HG03571 (cell line): ENCODE results near the gene CEACAM1.
"Not testable (repeated sequence)": the region's sequence is repeated elsewhere in the genome, so short reads cannot be mapped to it uniquely, and the experiment has no call there.

Source experiments
- ATAC-seq: cut with Tn5 transposase; IDR thresholded peaks from one replicate; pipeline ENCODE4 v1.9.1; 2021; ENCODE audit not compliant: unreplicated experiment

CEACAM1 gene

GRCh38 chr19:42528354-42529247, at the start of gene CEACAM1:
CEACAM1 (minus strand) TSS chr19:42528481; CDS start chr19:42528374, 107 bp downstream.
- no peak for ATAC-seq

GRCh38 chr19:42577016-42577415, 48.7 kb upstream of the CEACAM1 start:
- no peak for ATAC-seq

GRCh38 chr19:42576241-42576640, 48.0 kb upstream of the CEACAM1 start:
- no peak for ATAC-seq

GRCh38 chr19:42573642-42574041, 45.4 kb upstream of the CEACAM1 start:
- ATAC-seq = no peak

- no peak for ATAC-seq
Measured at GRCh38 chr19:42571116-42571515, 42.8 kb upstream of the CEACAM1 start.

- ATAC-seq = no peak
Measured at GRCh38 chr19:42569193-42569592, 40.9 kb upstream of the CEACAM1 start.

- no peak for ATAC-seq
Measured at GRCh38 chr19:42568006-42568405, 39.7 kb upstream of the CEACAM1 start.

GRCh38 chr19:42567567-42567966, 39.3 kb upstream of the CEACAM1 start:
- no peak for ATAC-seq

- ATAC-seq = no peak
Measured at GRCh38 chr19:42563352-42564210, 35.3 kb upstream of the CEACAM1 start.

- no peak for ATAC-seq
Measured at GRCh38 chr19:42561512-42561911, 33.2 kb upstream of the CEACAM1 start.

- no peak for ATAC-seq
Measured at GRCh38 chr19:42560731-42561130, 32.5 kb upstream of the CEACAM1 start.

GRCh38 chr19:42558450-42559150, 30.3 kb upstream of the CEACAM1 start:
- no peak for ATAC-seq

- ATAC-seq = not testable (repeated sequence)
Measured at GRCh38 chr19:42557386-42557871, 29.1 kb upstream of the CEACAM1 start.

- no peak for ATAC-seq
Measured at GRCh38 chr19:42555801-42556200, 27.5 kb upstream of the CEACAM1 start.

GRCh38 chr19:42555317-42555716, 27.0 kb upstream of the CEACAM1 start:
- ATAC-seq = no peak

- ATAC-seq = no peak
Measured at GRCh38 chr19:42554046-42554575, 25.8 kb upstream of the CEACAM1 start.

GRCh38 chr19:42553292-42554045, 25.2 kb upstream of the CEACAM1 start:
- no peak for ATAC-seq

GRCh38 chr19:42552086-42553065, 24.1 kb upstream of the CEACAM1 start:
- ATAC-seq = no peak

GRCh38 chr19:42550521-42550920, 22.2 kb upstream of the CEACAM1 start:
- not testable (repeated sequence) for ATAC-seq
